GM12801 (cell line): Measurements from ENCODE around the gene GABRB1.

Experiments used
- TF ChIP-seq, protein P1 (sequence below): IDR thresholded peaks from one replicate; pipeline ENCODE4 v1.5.1; 2011; ENCODE audit warnings: control low read depth; ENCODE audit not compliant: insufficient read length; ENCODE audit errors: extremely low read depth

The GABRB1 gene

DNA sequence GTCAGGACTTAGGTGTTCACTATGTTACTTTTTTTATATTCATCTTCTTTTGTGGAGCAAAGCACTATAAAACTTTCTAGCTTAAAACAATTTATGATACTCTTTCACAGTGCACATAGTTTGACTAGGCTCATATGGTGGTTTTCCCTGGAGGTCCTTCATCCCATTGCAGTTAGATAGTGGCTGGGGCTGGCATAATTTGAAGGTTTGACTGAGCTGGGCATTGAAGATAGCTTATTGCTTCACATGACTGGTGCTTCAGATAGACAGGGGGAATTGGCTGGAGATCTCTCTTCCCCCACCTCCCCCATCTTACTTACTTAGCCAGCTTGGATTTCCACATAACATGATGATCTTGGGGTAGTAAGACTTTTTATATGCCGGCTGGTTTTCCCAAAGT, 31.0 kb upstream of the GABRB1 start:
- TF ChIP-seq, protein P1, sequence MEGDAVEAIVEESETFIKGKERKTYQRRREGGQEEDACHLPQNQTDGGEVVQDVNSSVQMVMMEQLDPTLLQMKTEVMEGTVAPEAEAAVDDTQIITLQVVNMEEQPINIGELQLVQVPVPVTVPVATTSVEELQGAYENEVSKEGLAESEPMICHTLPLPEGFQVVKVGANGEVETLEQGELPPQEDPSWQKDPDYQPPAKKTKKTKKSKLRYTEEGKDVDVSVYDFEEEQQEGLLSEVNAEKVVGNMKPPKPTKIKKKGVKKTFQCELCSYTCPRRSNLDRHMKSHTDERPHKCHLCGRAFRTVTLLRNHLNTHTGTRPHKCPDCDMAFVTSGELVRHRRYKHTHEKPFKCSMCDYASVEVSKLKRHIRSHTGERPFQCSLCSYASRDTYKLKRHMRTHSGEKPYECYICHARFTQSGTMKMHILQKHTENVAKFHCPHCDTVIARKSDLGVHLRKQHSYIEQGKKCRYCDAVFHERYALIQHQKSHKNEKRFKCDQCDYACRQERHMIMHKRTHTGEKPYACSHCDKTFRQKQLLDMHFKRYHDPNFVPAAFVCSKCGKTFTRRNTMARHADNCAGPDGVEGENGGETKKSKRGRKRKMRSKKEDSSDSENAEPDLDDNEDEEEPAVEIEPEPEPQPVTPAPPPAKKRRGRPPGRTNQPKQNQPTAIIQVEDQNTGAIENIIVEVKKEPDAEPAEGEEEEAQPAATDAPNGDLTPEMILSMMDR: no peak

DNA sequence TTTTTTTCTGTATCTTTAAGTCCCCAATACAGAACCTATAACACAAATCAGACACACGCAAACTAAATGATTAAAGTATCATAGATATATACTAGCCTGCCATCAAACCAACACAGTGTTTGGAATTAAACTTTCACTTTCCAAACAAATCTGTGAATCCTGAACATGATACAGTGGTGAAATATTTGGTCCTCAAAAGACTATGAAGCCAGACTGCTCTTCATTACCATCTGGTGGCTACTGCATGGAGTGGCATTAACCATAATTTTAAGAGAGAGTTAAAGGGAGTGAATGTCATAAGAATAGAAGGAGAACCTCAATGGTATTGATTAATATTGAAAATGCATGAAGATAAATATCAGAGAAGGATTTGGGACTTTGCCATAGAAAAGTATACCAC, 28.8 kb upstream of the GABRB1 start:
- TF ChIP-seq, protein P1: no peak

DNA sequence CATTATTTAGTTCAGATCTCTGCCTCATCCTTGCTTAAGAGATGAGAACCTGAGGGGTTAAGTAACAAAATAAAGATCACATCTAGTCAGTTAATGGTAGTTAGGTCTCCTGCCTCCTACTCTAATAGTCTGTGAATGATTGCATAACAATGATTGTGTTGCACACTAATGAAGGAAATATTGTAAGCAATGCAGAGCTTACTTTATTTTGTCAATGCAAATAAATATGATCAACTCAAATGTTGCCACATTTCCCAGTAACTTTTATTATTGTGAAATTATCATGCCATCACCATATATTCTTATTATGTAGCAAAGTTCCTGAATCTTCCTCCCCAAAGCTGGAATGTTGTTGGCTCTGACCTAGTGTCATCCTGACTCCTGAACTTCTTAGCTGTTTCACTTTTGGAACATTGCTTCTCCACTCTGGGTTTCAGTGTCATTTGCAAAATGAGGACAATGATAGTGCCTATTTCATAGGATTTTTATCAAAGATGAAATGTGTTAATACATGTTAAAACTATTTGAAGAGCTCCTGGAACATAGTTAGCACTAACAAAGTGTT, 20.9 kb upstream of the GABRB1 start:
- TF ChIP-seq, protein P1: no peak

DNA sequence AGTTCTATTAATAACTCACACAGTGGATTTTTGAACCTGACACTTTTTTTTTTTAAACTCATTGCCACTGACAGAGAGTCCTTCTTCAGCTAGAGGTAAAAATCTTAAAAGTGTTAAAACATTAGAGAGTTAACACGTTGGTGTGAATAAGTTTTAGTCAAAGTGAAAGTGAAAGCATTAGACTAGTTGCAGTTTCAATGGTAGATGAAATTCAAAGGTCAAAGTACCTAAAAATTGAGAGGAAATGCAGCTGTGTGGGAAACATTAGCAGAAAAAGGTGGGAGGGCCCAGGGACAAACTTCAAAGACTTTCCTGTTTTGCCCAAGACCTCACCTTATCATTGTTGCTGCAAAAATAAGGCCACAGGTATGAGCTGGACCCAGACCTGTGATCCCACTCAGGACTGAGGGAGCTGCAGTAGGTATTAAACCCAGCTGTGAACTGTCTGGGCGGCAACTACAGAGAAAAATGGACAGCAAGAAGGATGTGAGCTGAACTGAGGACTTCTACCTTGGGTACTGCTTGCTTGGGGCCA, 20.4 kb upstream of the GABRB1 start:
- TF ChIP-seq, protein P1: no peak

DNA sequence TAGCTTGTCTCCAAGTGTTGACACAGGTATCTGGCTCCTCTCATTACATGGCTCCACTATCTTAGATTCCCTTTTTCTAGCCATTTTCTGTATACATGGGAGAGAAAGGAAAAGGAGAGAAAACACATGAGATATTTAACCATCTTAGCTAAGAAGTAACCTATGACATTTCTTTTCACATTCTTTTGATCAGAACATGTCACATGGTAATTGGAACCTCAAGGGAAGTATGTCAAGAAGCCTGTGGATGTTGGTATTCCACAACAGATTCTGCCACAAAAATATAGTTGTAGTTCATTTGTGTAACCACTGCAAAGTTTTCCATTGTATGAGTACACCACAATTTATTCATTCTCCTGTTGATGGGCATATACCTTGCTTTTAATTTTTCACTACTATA, 18.7 kb upstream of the GABRB1 start:
- TF ChIP-seq, protein P1: no peak

DNA sequence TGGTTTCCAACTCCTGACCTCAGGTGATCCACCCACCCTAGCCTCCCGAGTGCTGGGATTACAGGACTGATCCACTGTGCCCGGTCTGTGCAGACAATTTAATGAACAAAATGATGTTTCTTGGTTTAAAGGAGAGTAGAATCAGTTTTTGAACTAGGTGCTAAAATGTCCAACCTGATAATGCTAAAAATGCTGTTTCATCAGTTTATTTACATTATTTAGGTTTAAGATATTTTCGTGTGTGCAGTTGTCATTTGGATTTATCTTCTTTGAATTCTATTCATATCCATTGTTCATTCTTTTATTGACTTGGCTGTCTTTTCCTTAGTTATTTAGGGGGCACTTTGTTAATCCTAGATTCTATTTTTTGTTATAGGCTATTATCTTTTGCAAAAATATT, 18.0 kb upstream of the GABRB1 start:
- TF ChIP-seq, protein P1: no peak

DNA sequence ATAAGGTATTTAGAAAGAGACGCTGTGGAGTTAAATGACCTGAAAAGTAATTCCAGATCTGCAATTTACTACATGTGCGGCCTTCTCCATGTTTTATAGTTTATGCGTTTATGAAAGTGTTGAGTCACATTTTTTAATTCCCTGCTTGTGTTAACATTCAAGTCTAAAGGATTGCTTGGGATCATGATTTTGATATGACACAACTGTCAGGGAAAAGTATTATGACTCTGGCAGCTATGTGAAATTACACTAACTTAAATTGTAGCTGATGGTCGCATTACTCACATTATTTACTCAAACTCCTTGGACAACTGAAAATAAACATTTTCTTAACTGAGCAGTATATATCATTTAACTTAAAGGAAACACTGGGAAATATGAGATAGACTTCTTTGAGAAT, 14.3 kb upstream of the GABRB1 start:
- TF ChIP-seq, protein P1: no peak
